PC-3 (cell line): ENCODE data around the gene CHST2. TPM values are rescaled to one million over a fixed set of nuclear protein-coding genes. Genes with fewer than 3 reads are reported as not detected.
"Not testable (repeated sequence)": the region's sequence is repeated elsewhere in the genome, so short reads cannot be mapped to it uniquely, and the experiment has no call there.

Source experiments
- ATAC-seq: fragments of 200-7000 bp; cut with Tn5 transposase; 2 replicates; pipeline ENCODE4 v1.9.1; 2020; ENCODE audit warnings: mild to moderate bottlenecking, moderate library complexity
- BruUV-seq: library from RNA; stranded (reverse); fragments of 400-500 nt; replicated peaks from 2 replicates; lab custom pipeline; 2021; lab: Mats Ljungman, UMichigan
- CTCF ChIA-PET: fragments of 300-600 bp; sonication (Branson Sonifier 250); formaldehyde crosslinking; loops from one replicate; lab custom pipeline; 2022; ENCODE audit warnings: antibody characterized with exemption; lab: Charles Lee
- POLR2A ChIA-PET: fragments of 300-600 bp; sonication (Branson Sonifier 250); formaldehyde crosslinking; loops from one replicate; lab custom pipeline; 2022; ENCODE audit warnings: antibody characterized with exemption; ENCODE audit not compliant: unreplicated experiment; lab: Charles Lee
- DNase-seq: peaks from one replicate; pipeline ENCODE4 v3.0.0-alpha.2; 2015
- H2AFZ ChIP-seq: fragments of 300-600 bp; sonication (generic); 2 replicates; pipeline ENCODE4 v1.6.0; 2016; ENCODE audit warnings: antibody characterized with exemption, low read length
- H3F3A ChIP-seq: fragments of 300-600 bp; sonication (generic); one replicate; pipeline ENCODE4 v1.6.0; 2017; ENCODE audit warnings: antibody characterized with exemption, low read length, control low read depth, mild to moderate bottlenecking; ENCODE audit not compliant: unreplicated experiment
- H3K27ac ChIP-seq: fragments of 300-600 bp; sonication (generic); 2 replicates; pipeline ENCODE4 v1.5.1; 2016; ENCODE audit warnings: mild to moderate bottlenecking, low read length
- H3K27me3 ChIP-seq: fragments of 300-600 bp; sonication (generic); 2 replicates; pipeline ENCODE4 v1.6.1; 2016; ENCODE audit warnings: low read length, mixed read lengths
- H3K36me3 ChIP-seq: fragments of 300-600 bp; sonication (generic); 2 replicates; pipeline ENCODE4 v1.6.1; 2016; ENCODE audit warnings: low read depth, mixed run types, low read length, mixed read lengths
- H3K4me1 ChIP-seq: fragments of 300-600 bp; sonication (generic); 2 replicates; pipeline ENCODE4 v1.5.1; 2016; ENCODE audit warnings: low read length; ENCODE audit not compliant: insufficient read depth
- H3K4me2 ChIP-seq: fragments of 300-600 bp; sonication (generic); 2 replicates; pipeline ENCODE4 v1.6.0; 2016; ENCODE audit warnings: low read length
- H3K4me3 ChIP-seq: fragments of 300-600 bp; sonication (generic); 2 replicates; pipeline ENCODE4 v1.5.1; 2016; ENCODE audit warnings: mild to moderate bottlenecking, low read length, mixed read lengths
- H3K79me2 ChIP-seq: fragments of 300-600 bp; sonication (generic); 2 replicates; pipeline ENCODE4 v1.6.1; 2017; ENCODE audit warnings: low read length, mixed read lengths
- H3K9ac ChIP-seq: fragments of 300-600 bp; sonication (generic); 2 replicates; pipeline ENCODE4 v1.6.0; 2016; ENCODE audit warnings: mild to moderate bottlenecking, low read length
- H3K9me2 ChIP-seq: fragments of 300-600 bp; sonication (generic); replicated peaks from 2 replicates; pipeline ENCODE4 v1.6.1; 2016; ENCODE audit warnings: mixed run types, low read length, mixed read lengths
- H3K9me3 ChIP-seq: fragments of 300-600 bp; sonication (generic); 2 replicates; pipeline ENCODE4 v1.6.1; 2016; ENCODE audit warnings: low read length, mixed read lengths
- H4K20me1 ChIP-seq: fragments of 300-600 bp; sonication (generic); 2 replicates; pipeline ENCODE4 v1.6.1; 2016; ENCODE audit warnings: low read length, mixed read lengths
- CTCF ChIP-seq: fragments of 300-600 bp; sonication (generic); conservative IDR thresholded peaks from 2 replicates; pipeline ENCODE4 v1.5.1; 2017; ENCODE audit warnings: antibody characterized with exemption, low read depth, mild to moderate bottlenecking, low read length
- EZH2 ChIP-seq: fragments of 300-600 bp; sonication (generic); IDR thresholded peaks from one replicate; pipeline ENCODE4 v1.6.1; 2017; ENCODE audit warnings: antibody characterized with exemption, mild to moderate bottlenecking, low read length; ENCODE audit not compliant: unreplicated experiment
- EZH2phosphoT487 ChIP-seq: fragments of 300-600 bp; sonication (generic); IDR thresholded peaks from 2 replicates; pipeline ENCODE4 v1.6.1; 2018; ENCODE audit warnings: mild to moderate bottlenecking, antibody characterized with exemption, low read length, borderline replicate concordance
- intact Hi-C: fragments of 100-400 bp; cut with micrococcal nuclease; formaldehyde crosslinking; loops from 2 replicates; pipeline ENCODE4 v1.9.0; 2023
- total RNA-seq: library from RNA; depleted of rRNA; stranded (reverse); fragments of >200 nt; gene quantifications from 2 replicates; pipeline ENCODE4 v1.2.3, GENCODE V29; 2014

Gene CHST2
- total RNA-seq, 1 experiment from 2014 or later, result 6.7 TPM

GRCh38 chr3:143163562-143164100 is 44.1 kb downstream of the CHST2 start:
- POLR2A ChIA-PET, result no interaction called here
- TF ChIP-seq EZH2 (no peak), CTCF (no peak), EZH2phosphoT487 (no peak)
- intact Hi-C loops, result no loop called here

GRCh38 chr3:143165211-143165610 is 45.6 kb downstream of the CHST2 start:
- Histone ChIP-seq H3K79me2 (no peaks in the 10 kb centered on the region), H4K20me1 (no peaks in the 10 kb centered on the region), H3K4me1 (peaks cover 34% of the 10 kb centered on the region), H3K4me2 (peak overlapping the region; percentile 53), H3K27ac (peak overlapping the region; percentile 60), H3K9ac (no peak overlapping the region; the same call in 1 of the 2 replicates), H3K4me3 (no peak overlapping the region), H3F3A (no peaks in the 10 kb centered on the region), H3K27me3 (no peaks in the 10 kb centered on the region), H3K9me2 (no peaks in the 10 kb centered on the region), H2AFZ (no peak overlapping the region), H3K36me3 (no peaks in the 10 kb centered on the region), H3K9me3 (no peaks in the 10 kb centered on the region)
- TF ChIP-seq EZH2phosphoT487, result no peak
- no peak for TF ChIP-seq EZH2
- no TSS peak for BruUV-seq
- ATAC-seq, result no peak
- no peak for DNase-seq
- ChIA-PET POLR2A (no interaction called here), CTCF (no interaction called here)
- intact Hi-C loops, result no loop called here

More at GRCh38 chr3:143163562-143164100, 44.1 kb downstream of the CHST2 start:
- Histone ChIP-seq H3F3A (no peaks in the 10 kb centered on the region), H3K27ac (no peak overlapping the region), H3K9ac (no peak overlapping the region), H3K27me3 (no peaks in the 10 kb centered on the region), H4K20me1 (no peaks in the 10 kb centered on the region), H3K4me1 (peaks cover 29% of the 10 kb centered on the region), H3K9me2 (no peaks in the 10 kb centered on the region), H3K79me2 (no peaks in the 10 kb centered on the region), H3K36me3 (no peaks in the 10 kb centered on the region), H2AFZ (no peak overlapping the region), H3K4me3 (no peak overlapping the region), H3K9me3 (no peaks in the 10 kb centered on the region), H3K4me2 (no peak overlapping the region)
- DNase-seq (no peak), ATAC-seq (no peak)
- CTCF ChIA-PET, result no interaction called here
- no TSS peak for BruUV-seq

GRCh38 chr3:143165612-143166285 is 46.2 kb downstream of the CHST2 start:
- POLR2A ChIA-PET, H3K36me3 ChIP-seq, H3K4me3 ChIP-seq, H3K79me2 ChIP-seq, H3K9me2 ChIP-seq, H3F3A ChIP-seq, H3K9me3 ChIP-seq, H2AFZ ChIP-seq, BruUV-seq, H4K20me1 ChIP-seq, intact Hi-C loops, CTCF ChIA-PET, H3K27me3 ChIP-seq: not testable (repeated sequence)
- DNase-seq, result peak; percentile 72
- ATAC-seq, result peak; percentile 81
- Histone ChIP-seq H3K4me1 (peaks cover 34% of the 10 kb centered on the region), H3K9ac (peak overlapping the region; percentile 3; the same call in 1 of the 2 replicates), H3K27ac (peak overlapping the region; percentile 60), H3K4me2 (peak overlapping the region; percentile 53)
